Measurements from ENCODE around the gene SMARCA2.
A peak's percentile ranks its signal among the peaks of the same experiment; 100 is the strongest.

Gene SMARCA2

DNA sequence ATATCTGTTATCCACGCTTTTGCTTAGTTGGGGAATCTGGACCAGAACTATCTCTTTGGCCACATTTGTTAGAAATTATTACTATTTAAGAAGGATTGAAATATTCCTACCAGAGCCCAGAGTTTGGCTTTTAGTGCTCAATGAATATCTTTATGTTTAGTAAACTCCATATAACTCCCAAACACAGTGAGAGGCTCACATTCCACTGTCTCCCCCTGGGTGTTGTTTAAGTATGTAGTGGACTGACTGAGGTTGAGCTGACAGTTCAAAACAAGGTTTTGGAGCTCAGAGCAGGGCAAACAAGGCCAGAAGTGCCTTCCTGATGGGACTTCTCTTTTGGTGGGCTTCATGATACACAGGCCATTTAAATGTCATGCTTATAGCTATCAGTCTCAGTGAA lies 216.0 kb downstream of the SMARCA2 start:
- Histone ChIP-seq H3K4me3 (ENCODE audit: low read depth, low read length) (no peak overlapping the region), H3K27me3 (replicated peaks) (no peaks in the 10 kb centered on the region), H3K36me3 (replicated peaks) (no peaks in the 10 kb centered on the region), H3K27ac (no peak overlapping the region)
- DNase-seq: no peak
- TF ChIP-seq, protein P1, sequence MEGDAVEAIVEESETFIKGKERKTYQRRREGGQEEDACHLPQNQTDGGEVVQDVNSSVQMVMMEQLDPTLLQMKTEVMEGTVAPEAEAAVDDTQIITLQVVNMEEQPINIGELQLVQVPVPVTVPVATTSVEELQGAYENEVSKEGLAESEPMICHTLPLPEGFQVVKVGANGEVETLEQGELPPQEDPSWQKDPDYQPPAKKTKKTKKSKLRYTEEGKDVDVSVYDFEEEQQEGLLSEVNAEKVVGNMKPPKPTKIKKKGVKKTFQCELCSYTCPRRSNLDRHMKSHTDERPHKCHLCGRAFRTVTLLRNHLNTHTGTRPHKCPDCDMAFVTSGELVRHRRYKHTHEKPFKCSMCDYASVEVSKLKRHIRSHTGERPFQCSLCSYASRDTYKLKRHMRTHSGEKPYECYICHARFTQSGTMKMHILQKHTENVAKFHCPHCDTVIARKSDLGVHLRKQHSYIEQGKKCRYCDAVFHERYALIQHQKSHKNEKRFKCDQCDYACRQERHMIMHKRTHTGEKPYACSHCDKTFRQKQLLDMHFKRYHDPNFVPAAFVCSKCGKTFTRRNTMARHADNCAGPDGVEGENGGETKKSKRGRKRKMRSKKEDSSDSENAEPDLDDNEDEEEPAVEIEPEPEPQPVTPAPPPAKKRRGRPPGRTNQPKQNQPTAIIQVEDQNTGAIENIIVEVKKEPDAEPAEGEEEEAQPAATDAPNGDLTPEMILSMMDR (IDR thresholded peaks at IDR 0.05; ENCODE audit: low read depth, low read length, missing control alignments): no peak
- in situ Hi-C loops (cut with HindIII; ENCODE audit: low pct_ligation_motif_present, low sequenced_read_pairs): no loop called here

DNA sequence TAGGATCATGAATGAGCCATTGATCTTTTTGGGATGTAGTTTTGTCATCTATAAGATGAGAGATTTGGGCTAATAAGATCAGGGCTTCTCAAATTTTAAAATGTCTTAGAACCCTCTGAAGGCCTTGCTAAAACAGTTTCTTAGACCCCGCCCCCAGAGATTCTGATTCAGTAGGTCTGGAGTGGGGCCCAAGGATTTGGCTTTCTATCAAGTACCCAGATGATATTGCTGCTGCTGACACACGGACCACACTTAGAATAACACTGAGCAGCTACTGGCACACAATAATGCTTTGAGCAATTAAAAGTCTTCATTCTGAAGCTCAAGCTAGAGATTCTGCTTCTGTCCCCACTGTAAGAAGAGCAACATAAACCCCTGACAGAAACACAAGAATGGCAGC lies 216.7 kb downstream of the SMARCA2 start:
- DNase-seq: peak; percentile 20
- Histone ChIP-seq H3K36me3 (replicated peaks) (no peaks in the 10 kb centered on the region), H3K27me3 (replicated peaks) (no peaks in the 10 kb centered on the region), H3K27ac (no peak overlapping the region), H3K4me3 (ENCODE audit: low read depth, low read length) (no peak overlapping the region)
- in situ Hi-C loops (cut with HindIII; ENCODE audit: low pct_ligation_motif_present, low sequenced_read_pairs): no loop called here
- TF ChIP-seq, protein P1 (IDR thresholded peaks at IDR 0.05; ENCODE audit: low read depth, low read length, missing control alignments): no peak

DNA sequence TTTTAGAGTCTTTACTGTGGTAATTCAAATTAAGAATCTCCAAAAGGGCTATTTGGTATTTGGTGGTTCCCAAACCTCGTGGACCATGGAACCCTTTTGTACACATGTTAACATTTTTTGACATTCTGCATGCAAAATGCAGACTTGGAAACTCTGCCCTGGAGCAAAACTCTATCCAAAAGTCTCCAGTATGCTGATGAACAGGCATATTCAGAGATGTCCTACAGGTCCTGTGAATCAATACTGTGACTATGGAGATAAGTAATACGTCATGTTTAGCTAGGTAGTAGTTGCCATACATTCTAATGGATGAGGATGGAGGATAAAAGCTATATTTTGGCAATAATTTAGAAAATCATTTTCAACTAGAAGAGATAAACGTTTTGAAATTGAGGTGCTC lies 218.1 kb downstream of the SMARCA2 start:
- TF ChIP-seq, protein P1 (IDR thresholded peaks at IDR 0.05; ENCODE audit: low read depth, low read length, missing control alignments): no peak
- in situ Hi-C loops (cut with HindIII; ENCODE audit: low pct_ligation_motif_present, low sequenced_read_pairs): no loop called here
- Histone ChIP-seq H3K4me3 (ENCODE audit: low read depth, low read length) (no peak overlapping the region), H3K27ac (no peak overlapping the region), H3K36me3 (replicated peaks) (no peaks in the 10 kb centered on the region), H3K27me3 (replicated peaks) (no peaks in the 10 kb centered on the region)
- DNase-seq: no peak

DNA sequence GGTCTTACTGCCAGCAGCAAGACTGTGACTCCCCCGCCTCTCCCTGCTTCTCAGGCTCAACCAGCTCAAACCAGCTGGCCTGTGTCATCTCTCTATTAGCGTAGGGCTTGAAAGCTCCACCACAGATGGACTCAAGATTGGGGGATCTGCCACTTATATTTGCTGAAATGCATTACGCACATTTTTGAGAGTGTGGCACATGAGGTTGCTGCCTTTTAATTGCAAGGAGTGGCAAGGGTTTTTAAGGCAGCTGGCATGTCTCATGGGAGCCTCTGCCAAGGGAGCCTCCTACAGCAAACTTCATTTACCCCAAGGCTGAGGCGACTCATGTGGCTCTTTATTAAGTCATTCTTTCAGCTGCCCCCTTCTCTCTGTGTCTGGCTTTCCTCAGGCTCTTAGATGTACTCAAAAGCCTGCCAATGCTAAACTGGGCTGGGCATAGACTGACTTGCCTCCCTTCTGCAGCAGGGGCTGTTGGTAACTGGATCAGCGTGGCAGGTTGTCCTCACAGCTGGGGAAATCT lies 219.3 kb downstream of the SMARCA2 start:
- in situ Hi-C loops (cut with HindIII; ENCODE audit: low pct_ligation_motif_present, low sequenced_read_pairs): no loop called here
- DNase-seq: no peak
- H3K36me3 ChIP-seq (replicated peaks): no peaks in the 10 kb centered on the region
- no peak overlapping the region for H3K27ac ChIP-seq
- H3K4me3 ChIP-seq (ENCODE audit: low read depth, low read length): no peak overlapping the region
- TF ChIP-seq, protein P1 (IDR thresholded peaks at IDR 0.05; ENCODE audit: low read depth, low read length, missing control alignments): no peak
- H3K27me3 ChIP-seq (replicated peaks): no peaks in the 10 kb centered on the region

DNA sequence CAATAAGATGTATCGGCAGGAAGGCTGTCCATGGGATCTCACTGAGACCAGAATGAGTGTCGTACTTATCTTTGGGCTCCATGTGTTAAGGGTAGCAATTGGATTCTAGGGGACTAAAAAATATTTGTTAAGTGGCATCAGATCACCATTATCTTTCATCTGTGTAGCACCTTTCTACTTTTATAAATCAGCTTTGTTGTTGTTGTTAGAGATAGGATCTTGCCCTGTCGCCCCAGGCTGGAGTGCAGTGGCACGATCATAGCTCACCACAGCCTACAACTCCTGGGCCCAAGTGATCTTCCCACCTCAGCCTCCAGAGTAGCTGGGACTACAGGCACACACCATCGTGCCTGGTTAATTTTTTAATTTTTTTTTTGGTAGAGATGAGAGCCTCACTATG lies 220.5 kb downstream of the SMARCA2 start:
- TF ChIP-seq, protein P1 (IDR thresholded peaks at IDR 0.05; ENCODE audit: low read depth, low read length, missing control alignments): no peak
- H3K27me3 ChIP-seq (replicated peaks): no peaks in the 10 kb centered on the region
- H3K36me3 ChIP-seq (replicated peaks): no peaks in the 10 kb centered on the region
- in situ Hi-C loops (cut with HindIII; ENCODE audit: low pct_ligation_motif_present, low sequenced_read_pairs): no loop called here
- H3K4me3 ChIP-seq (ENCODE audit: low read depth, low read length): no peak overlapping the region
- no peak overlapping the region for H3K27ac ChIP-seq
- DNase-seq: no peak

DNA sequence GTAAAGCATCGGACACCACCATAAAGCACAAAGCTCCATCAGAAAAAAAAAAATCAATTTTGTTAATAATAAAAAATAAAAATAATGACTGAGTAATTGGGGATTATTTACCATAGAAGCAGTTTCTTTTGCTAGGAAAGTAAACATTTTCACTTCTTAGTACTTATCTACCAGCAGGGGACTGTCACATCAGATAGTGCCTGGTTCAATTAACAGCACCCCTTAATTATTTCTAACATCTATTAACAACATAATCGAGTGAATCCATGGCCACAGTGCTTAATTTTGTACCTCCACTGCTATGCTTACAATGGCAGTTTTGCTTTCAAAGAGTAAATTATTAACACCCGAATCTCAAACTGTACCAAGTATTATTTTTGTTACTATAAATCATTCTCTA lies 221.7 kb downstream of the SMARCA2 start:
- TF ChIP-seq, protein P1 (IDR thresholded peaks at IDR 0.05; ENCODE audit: low read depth, low read length, missing control alignments): no peak

More for the DNA sequence above, 221.7 kb downstream of the SMARCA2 start:
- H3K27ac ChIP-seq: no peak overlapping the region
- H3K4me3 ChIP-seq (ENCODE audit: low read depth, low read length): no peak overlapping the region
- in situ Hi-C loops (cut with HindIII; ENCODE audit: low pct_ligation_motif_present, low sequenced_read_pairs): no loop called here
- no peak for DNase-seq
- H3K36me3 ChIP-seq (replicated peaks): no peaks in the 10 kb centered on the region
- H3K27me3 ChIP-seq (replicated peaks): no peaks in the 10 kb centered on the region

Measured in brain microvascular endothelial cell (primary cell).